SK-N-SH (cell line): Measurements from ENCODE around the gene ANKRD11.

Experiments used
- CHD2 ChIP-seq: fragments of 150-350 bp; IDR thresholded peaks from 2 replicates; pipeline ENCODE4 v1.6.1; 2018; ENCODE audit warnings: low read length; ENCODE audit not compliant: partially characterized antibody
- CTCF ChIP-seq: fragments of 200-600 bp; sonication (generic); IDR thresholded peaks from 2 replicates; pipeline ENCODE4 v1.6.1; 2017; ENCODE audit warnings: antibody characterized with exemption, mild to moderate bottlenecking, moderate library complexity
- EZH2phosphoT487 ChIP-seq: fragments of 200-600 bp; sonication (generic); IDR thresholded peaks from 2 replicates; pipeline ENCODE4 v1.6.1; 2017; ENCODE audit warnings: low read depth, mixed run types, mild to moderate bottlenecking, antibody characterized with exemption, moderate library complexity, borderline replicate concordance
- FOXM1 ChIP-seq: IDR thresholded peaks from 2 replicates; pipeline ENCODE4 v1.4.0; 2012; ENCODE audit warnings: low read depth, mild to moderate bottlenecking
- GABPA ChIP-seq: IDR thresholded peaks from 2 replicates; pipeline ENCODE4 v1.4.0; 2012; ENCODE audit warnings: low read depth, mild to moderate bottlenecking
- JUND ChIP-seq: IDR thresholded peaks from 2 replicates; pipeline ENCODE4 v1.4.0; 2012
- MAX ChIP-seq: IDR thresholded peaks from 2 replicates; pipeline ENCODE4 v1.4.0; 2012; ENCODE audit warnings: low read depth
- MXI1 ChIP-seq: IDR thresholded peaks from 2 replicates; pipeline ENCODE4 v1.6.1; 2012; ENCODE audit warnings: mild to moderate bottlenecking, low read depth, low read length, improper control_type of control experiment
- RAD21 ChIP-seq: IDR thresholded peaks from 2 replicates; pipeline ENCODE4 v1.6.1; 2012; ENCODE audit warnings: mild to moderate bottlenecking, low read length
- REST ChIP-seq: IDR thresholded peaks from 2 replicates; pipeline ENCODE4 v1.6.1; 2012; ENCODE audit warnings: mild to moderate bottlenecking, low read depth, low read length, moderate library complexity
- TAF1 ChIP-seq: IDR thresholded peaks from 2 replicates; pipeline ENCODE4 v1.6.1; 2012; ENCODE audit warnings: low read depth, mild to moderate bottlenecking, low read length, moderate library complexity, borderline replicate concordance
- USF2 ChIP-seq: fragments of 150-350 bp; IDR thresholded peaks from 2 replicates; pipeline ENCODE4 v1.6.1; 2017; ENCODE audit warnings: antibody characterized with exemption, low read length, low read depth, borderline replicate concordance

- TF ChIP-seq CTCF (no peak), MXI1 (no peak), JUND (no peak), GABPA (no peak), CHD2 (no peak), REST (no peak), EZH2phosphoT487 (no peak), MAX (no peak), RAD21 (no peak), USF2 (no peak), FOXM1 (no peak), TAF1 (no peak)
These were observed 175.5 kb downstream of the ANKRD11 start for GRCh38 chr16:89314854-89315253.
